Right lobe of liver (tissue), 4 donors: ENCODE data around the gene MAP2K2.

ENCODE experiments used
- CTCF ChIP-seq, 4 donors: fragments of 200-600 bp in 3 of 4; fragments of 450-650 bp in 1 of 4; IDR thresholded peaks; one replicate each; pipeline versions ENCODE4 v1.5.1 to v1.8.0; 2016 to 2022; ENCODE audit warnings: antibody characterized with exemption in 4 of 4, mild to moderate bottlenecking in 2 of 4
- POLR2A ChIP-seq: fragments of 450-650 bp; IDR thresholded peaks from one replicate; pipeline ENCODE4 v1.6.1; 2017; ENCODE audit warnings: antibody characterized with exemption, mild to moderate bottlenecking
- donor health status: DM: no; HTN: no; CAD: no.
- donor health status: DM: no; HTN: no; CAD: no.
- donor health status: DM: no; HTN: yes; CAD: no.

GRCh38 chr19:4075373-4075772 lies 48.5 kb downstream of the MAP2K2 start:
- TF ChIP-seq CTCF (IDR thresholded peaks at IDR 0.05): no peak
- no peak for TF ChIP-seq POLR2A
